LNCAP (cell line): ENCODE data around the gene BTBD19.

ENCODE experiments used
- TF ChIP-seq, protein P1 (sequence below): fragments of 450-650 bp; IDR thresholded peaks from 2 replicates; pipeline ENCODE4 v1.5.1; 2017; ENCODE audit warnings: mild to moderate bottlenecking

The BTBD19 gene

DNA sequence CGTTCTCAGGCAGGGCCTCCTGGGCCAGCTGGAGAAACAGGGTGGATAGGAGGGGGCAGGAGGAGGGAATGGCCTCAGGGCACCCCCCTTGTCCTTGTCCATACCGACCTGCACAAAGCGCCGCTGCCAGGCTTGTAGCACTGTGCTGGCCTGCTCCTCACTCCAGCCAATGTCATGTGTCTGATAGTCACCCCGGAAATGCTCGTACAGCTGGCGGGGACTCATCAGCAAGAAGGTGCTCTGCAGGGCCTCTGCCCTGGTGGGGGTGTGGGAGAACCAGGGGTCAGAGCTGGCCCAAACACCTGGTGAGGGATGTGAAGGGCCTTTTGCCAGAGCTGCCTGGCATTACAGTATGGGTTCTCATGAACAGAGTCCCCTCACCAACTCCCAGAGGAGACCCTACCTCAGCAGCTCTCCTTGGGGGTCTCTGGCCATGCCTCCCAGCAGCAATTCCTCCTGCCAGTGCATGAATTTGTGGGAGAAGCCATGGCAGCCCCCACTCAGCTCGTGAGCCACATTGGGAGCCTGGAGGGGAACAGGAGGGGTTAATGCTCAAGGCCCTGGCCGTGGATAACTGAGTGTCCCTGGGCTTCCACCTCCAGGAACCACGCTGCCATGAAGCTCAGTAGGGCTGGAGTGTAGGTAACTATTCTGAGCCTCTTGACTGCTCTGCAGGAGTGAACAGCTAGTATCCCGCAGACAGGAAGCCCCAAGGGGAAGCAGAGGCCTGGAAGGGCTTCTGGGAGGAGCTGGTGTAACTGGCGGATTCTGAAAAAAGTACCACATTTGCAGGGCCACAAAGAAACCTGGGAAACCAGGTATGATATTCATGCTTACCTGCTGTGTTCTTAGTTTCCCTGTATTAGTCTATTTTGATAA is 21.4 kb downstream of the BTBD19 start:
- TF ChIP-seq, protein P1, sequence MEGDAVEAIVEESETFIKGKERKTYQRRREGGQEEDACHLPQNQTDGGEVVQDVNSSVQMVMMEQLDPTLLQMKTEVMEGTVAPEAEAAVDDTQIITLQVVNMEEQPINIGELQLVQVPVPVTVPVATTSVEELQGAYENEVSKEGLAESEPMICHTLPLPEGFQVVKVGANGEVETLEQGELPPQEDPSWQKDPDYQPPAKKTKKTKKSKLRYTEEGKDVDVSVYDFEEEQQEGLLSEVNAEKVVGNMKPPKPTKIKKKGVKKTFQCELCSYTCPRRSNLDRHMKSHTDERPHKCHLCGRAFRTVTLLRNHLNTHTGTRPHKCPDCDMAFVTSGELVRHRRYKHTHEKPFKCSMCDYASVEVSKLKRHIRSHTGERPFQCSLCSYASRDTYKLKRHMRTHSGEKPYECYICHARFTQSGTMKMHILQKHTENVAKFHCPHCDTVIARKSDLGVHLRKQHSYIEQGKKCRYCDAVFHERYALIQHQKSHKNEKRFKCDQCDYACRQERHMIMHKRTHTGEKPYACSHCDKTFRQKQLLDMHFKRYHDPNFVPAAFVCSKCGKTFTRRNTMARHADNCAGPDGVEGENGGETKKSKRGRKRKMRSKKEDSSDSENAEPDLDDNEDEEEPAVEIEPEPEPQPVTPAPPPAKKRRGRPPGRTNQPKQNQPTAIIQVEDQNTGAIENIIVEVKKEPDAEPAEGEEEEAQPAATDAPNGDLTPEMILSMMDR, result no peak

DNA sequence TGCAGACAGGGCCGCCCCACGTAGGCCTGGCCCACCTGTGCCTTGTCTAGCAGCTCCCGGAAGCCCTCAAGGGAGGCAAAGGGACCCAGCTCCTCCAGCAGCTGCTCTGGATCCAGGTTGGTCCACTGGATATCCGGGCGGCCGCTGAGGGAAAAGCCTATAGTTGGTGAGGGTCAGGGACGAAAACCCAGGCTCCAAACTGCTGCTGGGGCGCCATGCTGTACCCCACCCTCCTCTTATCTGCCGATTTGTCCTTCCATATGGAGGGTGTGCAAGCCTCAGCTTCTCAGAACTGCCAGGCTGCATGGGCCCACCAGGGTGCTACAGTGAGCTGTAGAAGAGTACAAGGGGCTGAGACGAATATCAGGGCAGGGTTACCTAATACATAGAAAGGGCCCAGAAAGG is 22.6 kb downstream of the BTBD19 start:
- TF ChIP-seq, protein P1, result no peak

DNA sequence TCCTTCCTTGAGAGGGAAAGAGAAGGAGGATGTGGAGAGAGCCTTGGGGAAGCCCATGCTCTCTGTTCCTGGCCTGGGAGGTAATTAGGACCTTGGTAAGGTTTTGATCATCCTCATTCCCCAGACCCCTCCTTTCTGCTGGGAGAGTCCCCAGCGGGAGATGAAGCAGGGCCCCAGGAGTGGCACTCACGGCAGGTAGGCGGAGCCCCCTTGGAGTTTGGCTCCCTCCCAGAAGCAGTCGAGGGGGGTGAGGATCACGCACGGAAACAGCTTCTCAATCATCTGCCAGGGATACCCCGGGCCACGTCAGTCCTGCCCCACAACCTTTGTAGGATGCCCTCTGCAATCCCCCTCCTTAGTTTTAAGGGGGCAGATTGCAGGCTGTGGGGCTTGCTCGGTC is 23.2 kb downstream of the BTBD19 start:
- TF ChIP-seq, protein P1, result no peak

DNA sequence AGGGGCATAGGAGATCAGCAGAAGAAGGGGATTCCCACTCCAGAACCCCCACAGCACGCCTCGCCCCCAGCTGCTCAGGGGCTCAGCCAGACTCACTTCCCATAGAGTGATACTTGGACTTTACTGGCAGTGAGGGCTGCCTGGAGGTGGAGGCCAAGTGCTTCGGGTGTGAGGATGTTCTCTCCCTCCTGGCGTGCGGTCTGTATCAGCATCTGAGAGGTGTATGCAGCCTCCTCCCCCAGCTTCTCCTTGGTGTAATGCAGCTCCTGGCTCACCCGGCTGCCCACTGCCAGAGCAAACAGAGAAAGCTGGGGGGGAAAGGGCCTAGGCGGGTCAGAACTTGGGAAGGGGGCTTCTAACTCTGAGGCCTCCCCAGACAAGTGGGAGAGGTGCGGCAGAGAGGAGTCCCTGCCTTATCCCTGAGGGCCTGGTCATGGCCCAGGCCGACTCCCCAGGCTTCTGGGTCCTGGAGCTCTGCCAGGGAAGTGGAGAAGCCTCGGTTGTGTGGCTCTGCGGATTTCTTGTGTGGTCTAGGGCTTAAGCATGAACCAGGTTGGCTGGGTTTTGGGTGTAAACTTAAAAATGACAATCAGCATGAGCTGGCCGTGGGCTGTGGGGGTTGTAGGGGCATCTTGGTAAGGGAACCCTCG is 23.9 kb downstream of the BTBD19 start:
- TF ChIP-seq, protein P1, result no peak

DNA sequence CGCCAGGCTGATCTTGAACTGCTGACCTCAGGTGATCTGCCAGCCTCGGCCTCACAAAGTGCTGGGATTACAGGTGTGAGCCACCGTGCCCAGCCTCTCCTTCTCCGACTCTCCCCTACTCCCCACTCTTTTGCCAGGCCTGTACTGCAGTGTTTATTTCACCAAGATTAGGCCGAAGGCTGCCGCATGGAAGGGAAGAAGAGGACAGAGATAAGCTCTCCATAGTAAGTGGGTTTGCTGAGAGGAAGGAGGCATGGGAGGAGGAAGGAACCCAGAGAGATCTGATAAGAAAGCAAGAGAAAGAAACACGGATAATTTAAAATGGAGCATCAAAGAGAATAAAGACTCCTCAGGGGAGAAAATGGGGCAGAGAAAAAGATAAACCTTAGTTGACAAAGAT is 26.0 kb downstream of the BTBD19 start:
- TF ChIP-seq, protein P1, result no peak

DNA sequence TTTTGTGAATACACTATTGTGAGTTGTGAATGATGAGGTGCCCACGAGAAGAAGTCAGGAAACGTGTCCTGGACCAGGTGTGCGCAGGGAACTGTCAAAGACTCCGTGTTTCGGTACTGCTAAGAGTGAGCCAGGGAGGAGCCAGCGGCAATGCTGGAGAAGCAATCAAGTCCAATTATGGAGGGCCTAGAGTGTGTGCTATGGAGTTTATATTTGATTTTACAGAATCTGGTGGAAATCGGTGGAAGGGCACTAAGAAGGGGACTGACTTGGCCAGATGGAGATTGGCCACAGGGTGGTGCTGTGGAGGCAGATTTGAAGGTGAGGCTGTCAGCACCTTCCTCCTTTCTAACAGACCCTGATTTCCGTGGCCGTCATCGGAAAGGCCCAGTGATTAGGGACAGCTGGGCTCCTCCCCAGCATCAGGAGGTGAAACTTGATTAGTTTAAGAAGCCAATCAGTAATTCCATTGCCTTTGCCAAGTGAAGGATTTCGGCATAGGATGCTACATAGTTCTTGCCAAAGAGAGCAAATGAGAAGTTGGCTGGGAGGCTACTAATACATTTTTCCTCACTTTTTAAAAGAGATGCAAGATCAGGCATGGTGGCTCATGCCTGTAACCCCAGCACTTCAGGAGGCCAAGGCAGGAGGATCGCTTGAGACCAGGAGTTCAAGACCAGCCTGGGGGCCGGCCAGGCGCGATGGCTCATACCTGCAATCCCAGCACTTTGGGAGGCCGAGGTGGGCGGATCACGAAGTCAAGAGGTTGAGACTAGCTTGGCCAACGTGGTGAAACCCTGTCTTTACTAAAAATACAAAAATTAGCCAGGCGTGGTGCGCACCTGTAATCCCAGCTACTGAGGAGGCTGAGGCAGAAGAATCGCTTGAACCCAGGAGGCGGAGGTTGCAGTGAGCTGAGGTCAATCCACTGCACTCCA is 27.7 kb downstream of the BTBD19 start:
- TF ChIP-seq, protein P1, result peak; percentile 90

DNA sequence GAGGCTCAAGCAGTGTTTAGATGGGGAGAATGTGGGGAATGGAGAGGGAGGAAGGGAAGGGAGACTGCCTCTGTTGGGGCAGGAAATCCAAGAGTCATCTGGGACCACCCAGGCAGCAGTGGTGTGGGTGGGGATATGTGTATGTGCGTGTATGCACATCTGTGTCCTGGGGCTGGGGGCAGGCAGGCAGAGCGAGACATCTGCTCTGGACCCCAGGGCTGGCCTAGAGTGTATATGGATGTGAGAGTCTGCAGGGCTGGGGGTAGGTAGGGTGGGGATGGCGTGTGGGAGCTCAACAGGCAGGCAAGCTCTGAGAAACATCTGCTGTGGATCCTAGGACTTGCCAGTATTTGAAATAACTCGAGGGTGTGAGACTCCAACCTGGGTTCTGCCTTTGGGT is 31.3 kb downstream of the BTBD19 start:
- TF ChIP-seq, protein P1, result no peak
